WTC11 (cell line): ENCODE data around the gene NANOS1.

Experiments used
- CREB1 ChIP-seq: sonication (generic); formaldehyde crosslinking; IDR thresholded peaks from 2 replicates; pipeline ENCODE4 v1.8.0; 2023; ENCODE audit warnings: mild to moderate bottlenecking, missing genetic modification reagents
- ELF4 ChIP-seq: sonication (generic); formaldehyde crosslinking; IDR thresholded peaks from 2 replicates; pipeline ENCODE4 v1.8.1; 2022; ENCODE audit warnings: low read depth, mild to moderate bottlenecking, moderate library complexity, missing genetic modification reagents
- FOXK1 ChIP-seq: sonication (generic); formaldehyde crosslinking; IDR thresholded peaks from 2 replicates; pipeline ENCODE4 v1.8.0; 2022; ENCODE audit warnings: mild to moderate bottlenecking, moderate library complexity, missing genetic modification reagents
- IRF2 ChIP-seq: sonication (generic); formaldehyde crosslinking; IDR thresholded peaks from 2 replicates; pipeline ENCODE4 v1.8.0; 2022; ENCODE audit warnings: low read depth, missing genetic modification reagents, borderline replicate concordance
- NFATC4 ChIP-seq: fragments of 250-450 bp; sonication (Bioruptor Pico); IDR thresholded peaks from 2 replicates; pipeline ENCODE4 v1.9.0; 2021; ENCODE audit warnings: mild to moderate bottlenecking
- NFYB ChIP-seq: sonication (generic); formaldehyde crosslinking; conservative IDR thresholded peaks from 2 replicates; pipeline ENCODE4 v1.8.0; 2022; ENCODE audit warnings: low read depth, missing genetic modification reagents
- NR2C2 ChIP-seq: sonication (generic); formaldehyde crosslinking; IDR thresholded peaks from 2 replicates; pipeline ENCODE4 v1.8.0; 2022; ENCODE audit warnings: mild to moderate bottlenecking, missing genetic modification reagents
- ZNF121 ChIP-seq: sonication (generic); formaldehyde crosslinking; IDR thresholded peaks from 2 replicates; pipeline ENCODE4 v1.8.0; 2023; ENCODE audit warnings: missing genetic modification reagents
- ZNF396 ChIP-seq: fragments of 250-450 bp; sonication (Bioruptor Pico); IDR thresholded peaks from 2 replicates; pipeline ENCODE4 v1.8.0; 2021; ENCODE audit warnings: mild to moderate bottlenecking, moderate library complexity, borderline replicate concordance
- ZNF423 ChIP-seq: fragments of 250-450 bp; sonication (Bioruptor Pico); IDR thresholded peaks from 2 replicates; pipeline ENCODE4 v2.1.2; 2022; ENCODE audit warnings: mild to moderate bottlenecking, moderate library complexity
- TF ChIP-seq, protein P1 (sequence below): fragments of 200-600 bp; IDR thresholded peaks from 2 replicates; pipeline ENCODE4 v1.8.0; 2022; ENCODE audit warnings: antibody characterized with exemption
- TF ChIP-seq, protein P2 (sequence below): sonication (generic); formaldehyde crosslinking; IDR thresholded peaks from 2 replicates; pipeline ENCODE4 v1.8.1; 2023; ENCODE audit warnings: mild to moderate bottlenecking, missing genetic modification reagents, borderline replicate concordance
- TF ChIP-seq, protein P3 (sequence below): sonication (generic); formaldehyde crosslinking; IDR thresholded peaks from 2 replicates; pipeline ENCODE4 v1.8.1; 2023; ENCODE audit warnings: mild to moderate bottlenecking, missing genetic modification reagents
- TF ChIP-seq, protein P4 (sequence below): sonication (generic); formaldehyde crosslinking; conservative IDR thresholded peaks from 2 replicates; pipeline ENCODE4 v1.8.1; 2022; ENCODE audit warnings: mild to moderate bottlenecking, missing genetic modification reagents

DNA sequence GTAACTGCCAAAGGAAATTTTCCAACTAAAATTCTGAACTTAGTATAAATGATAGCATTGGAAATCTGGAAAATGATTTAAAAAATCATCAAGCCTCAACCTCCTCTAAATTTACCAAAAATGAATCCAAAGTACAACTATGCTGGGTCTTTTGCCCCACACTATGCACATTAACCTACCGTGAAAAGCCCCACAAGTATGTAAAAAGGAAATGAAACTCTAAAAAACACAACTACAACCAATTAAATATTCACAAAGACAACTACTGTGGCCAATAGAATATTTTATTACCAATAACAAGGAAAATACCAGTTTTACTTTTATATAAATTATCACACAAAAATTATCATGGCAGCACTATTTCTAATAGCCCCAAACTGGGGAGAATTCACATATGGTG, 31.8 kb downstream of the NANOS1 start:
- TF ChIP-seq, protein P1, sequence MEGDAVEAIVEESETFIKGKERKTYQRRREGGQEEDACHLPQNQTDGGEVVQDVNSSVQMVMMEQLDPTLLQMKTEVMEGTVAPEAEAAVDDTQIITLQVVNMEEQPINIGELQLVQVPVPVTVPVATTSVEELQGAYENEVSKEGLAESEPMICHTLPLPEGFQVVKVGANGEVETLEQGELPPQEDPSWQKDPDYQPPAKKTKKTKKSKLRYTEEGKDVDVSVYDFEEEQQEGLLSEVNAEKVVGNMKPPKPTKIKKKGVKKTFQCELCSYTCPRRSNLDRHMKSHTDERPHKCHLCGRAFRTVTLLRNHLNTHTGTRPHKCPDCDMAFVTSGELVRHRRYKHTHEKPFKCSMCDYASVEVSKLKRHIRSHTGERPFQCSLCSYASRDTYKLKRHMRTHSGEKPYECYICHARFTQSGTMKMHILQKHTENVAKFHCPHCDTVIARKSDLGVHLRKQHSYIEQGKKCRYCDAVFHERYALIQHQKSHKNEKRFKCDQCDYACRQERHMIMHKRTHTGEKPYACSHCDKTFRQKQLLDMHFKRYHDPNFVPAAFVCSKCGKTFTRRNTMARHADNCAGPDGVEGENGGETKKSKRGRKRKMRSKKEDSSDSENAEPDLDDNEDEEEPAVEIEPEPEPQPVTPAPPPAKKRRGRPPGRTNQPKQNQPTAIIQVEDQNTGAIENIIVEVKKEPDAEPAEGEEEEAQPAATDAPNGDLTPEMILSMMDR = no peak
- TF ChIP-seq ZNF396 (CRISPR knock-in tag) (no peak), IRF2 (CRISPR knock-in tag) (no peak), NFATC4 (CRISPR knock-in tag) (no peak), ZNF423 (CRISPR knock-in tag) (no peak), FOXK1 (CRISPR knock-in tag) (no peak), CREB1 (CRISPR knock-in tag) (no peak), NR2C2 (no peak), NFYB (CRISPR knock-in tag) (no peak), ELF4 (CRISPR knock-in tag) (no peak), ZNF121 (CRISPR knock-in tag) (no peak)
- TF ChIP-seq, protein P2, sequence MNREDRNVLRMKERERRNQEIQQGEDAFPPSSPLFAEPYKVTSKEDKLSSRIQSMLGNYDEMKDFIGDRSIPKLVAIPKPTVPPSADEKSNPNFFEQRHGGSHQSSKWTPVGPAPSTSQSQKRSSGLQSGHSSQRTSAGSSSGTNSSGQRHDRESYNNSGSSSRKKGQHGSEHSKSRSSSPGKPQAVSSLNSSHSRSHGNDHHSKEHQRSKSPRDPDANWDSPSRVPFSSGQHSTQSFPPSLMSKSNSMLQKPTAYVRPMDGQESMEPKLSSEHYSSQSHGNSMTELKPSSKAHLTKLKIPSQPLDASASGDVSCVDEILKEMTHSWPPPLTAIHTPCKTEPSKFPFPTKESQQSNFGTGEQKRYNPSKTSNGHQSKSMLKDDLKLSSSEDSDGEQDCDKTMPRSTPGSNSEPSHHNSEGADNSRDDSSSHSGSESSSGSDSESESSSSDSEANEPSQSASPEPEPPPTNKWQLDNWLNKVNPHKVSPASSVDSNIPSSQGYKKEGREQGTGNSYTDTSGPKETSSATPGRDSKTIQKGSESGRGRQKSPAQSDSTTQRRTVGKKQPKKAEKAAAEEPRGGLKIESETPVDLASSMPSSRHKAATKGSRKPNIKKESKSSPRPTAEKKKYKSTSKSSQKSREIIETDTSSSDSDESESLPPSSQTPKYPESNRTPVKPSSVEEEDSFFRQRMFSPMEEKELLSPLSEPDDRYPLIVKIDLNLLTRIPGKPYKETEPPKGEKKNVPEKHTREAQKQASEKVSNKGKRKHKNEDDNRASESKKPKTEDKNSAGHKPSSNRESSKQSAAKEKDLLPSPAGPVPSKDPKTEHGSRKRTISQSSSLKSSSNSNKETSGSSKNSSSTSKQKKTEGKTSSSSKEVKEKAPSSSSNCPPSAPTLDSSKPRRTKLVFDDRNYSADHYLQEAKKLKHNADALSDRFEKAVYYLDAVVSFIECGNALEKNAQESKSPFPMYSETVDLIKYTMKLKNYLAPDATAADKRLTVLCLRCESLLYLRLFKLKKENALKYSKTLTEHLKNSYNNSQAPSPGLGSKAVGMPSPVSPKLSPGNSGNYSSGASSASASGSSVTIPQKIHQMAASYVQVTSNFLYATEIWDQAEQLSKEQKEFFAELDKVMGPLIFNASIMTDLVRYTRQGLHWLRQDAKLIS = no peak
- TF ChIP-seq, protein P3, sequence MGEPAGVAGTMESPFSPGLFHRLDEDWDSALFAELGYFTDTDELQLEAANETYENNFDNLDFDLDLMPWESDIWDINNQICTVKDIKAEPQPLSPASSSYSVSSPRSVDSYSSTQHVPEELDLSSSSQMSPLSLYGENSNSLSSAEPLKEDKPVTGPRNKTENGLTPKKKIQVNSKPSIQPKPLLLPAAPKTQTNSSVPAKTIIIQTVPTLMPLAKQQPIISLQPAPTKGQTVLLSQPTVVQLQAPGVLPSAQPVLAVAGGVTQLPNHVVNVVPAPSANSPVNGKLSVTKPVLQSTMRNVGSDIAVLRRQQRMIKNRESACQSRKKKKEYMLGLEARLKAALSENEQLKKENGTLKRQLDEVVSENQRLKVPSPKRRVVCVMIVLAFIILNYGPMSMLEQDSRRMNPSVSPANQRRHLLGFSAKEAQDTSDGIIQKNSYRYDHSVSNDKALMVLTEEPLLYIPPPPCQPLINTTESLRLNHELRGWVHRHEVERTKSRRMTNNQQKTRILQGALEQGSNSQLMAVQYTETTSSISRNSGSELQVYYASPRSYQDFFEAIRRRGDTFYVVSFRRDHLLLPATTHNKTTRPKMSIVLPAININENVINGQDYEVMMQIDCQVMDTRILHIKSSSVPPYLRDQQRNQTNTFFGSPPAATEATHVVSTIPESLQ (CRISPR knock-in tag) = no peak
- TF ChIP-seq, protein P4, sequence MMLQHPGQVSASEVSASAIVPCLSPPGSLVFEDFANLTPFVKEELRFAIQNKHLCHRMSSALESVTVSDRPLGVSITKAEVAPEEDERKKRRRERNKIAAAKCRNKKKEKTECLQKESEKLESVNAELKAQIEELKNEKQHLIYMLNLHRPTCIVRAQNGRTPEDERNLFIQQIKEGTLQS (CRISPR knock-in tag) = no peak
